Lung (tissue), 12 donors: ENCODE data around the gene ARHGEF1. TPM values are rescaled to one million over a fixed set of nuclear protein-coding genes. Genes with fewer than 3 reads are reported as not detected.

Source experiments
- ATAC-seq: fragments of 200-7000 bp; cut with Tn5 transposase; one replicate; pipeline ENCODE4 v1.9.1; 2020; ENCODE audit warnings: moderate number of reproducible peaks; ENCODE audit not compliant: insufficient read depth, low FRiP score
- DNase-seq, 3 donors: peaks; one replicate each; pipeline ENCODE4 v3.0.0-alpha.2; 2013 to 2017
- H3K27ac ChIP-seq, 2 donors: one replicate each; pipeline ENCODE4 v1.5.1; 2013; ENCODE audit warnings: mild to moderate bottlenecking in 2 of 2, moderate library complexity in 2 of 2, control low read depth in 1 of 2, inconsistent platforms in 1 of 2, low read depth in 1 of 2, low read length in 1 of 2
- H3K27me3 ChIP-seq, 3 donors: one replicate each; pipeline ENCODE4 v1.5.1; 2013; ENCODE audit warnings: low read length in 2 of 3; ENCODE audit not compliant: control insufficient read depth in 3 of 3, insufficient read depth in 3 of 3
- H3K36me3 ChIP-seq, 4 donors: one replicate each; pipeline ENCODE4 v1.5.1; 2013; ENCODE audit warnings: low read length in 4 of 4, mild to moderate bottlenecking in 1 of 4, moderate library complexity in 1 of 4; ENCODE audit not compliant: control insufficient read depth in 4 of 4, insufficient read depth in 4 of 4
- H3K4me1 ChIP-seq, 5 donors: one replicate each; pipeline ENCODE4 v1.5.1; 2013; ENCODE audit warnings: low read length in 5 of 5, mild to moderate bottlenecking in 2 of 5, moderate library complexity in 1 of 5; ENCODE audit not compliant: control insufficient read depth in 5 of 5, insufficient read depth in 5 of 5
- H3K4me3 ChIP-seq: one replicate; pipeline ENCODE4 v1.5.1; 2013; ENCODE audit warnings: mild to moderate bottlenecking, control low read depth, moderate library complexity
- H3K9ac ChIP-seq, 2 donors: one replicate each; pipeline ENCODE4 v1.5.1; 2013; ENCODE audit warnings: low read length in 2 of 2, control low read depth in 1 of 2; ENCODE audit not compliant: insufficient read depth in 1 of 2
- H3K9me3 ChIP-seq, 4 donors: one replicate each; pipeline ENCODE4 v1.5.1; 2013; ENCODE audit warnings: low read length in 3 of 4, mild to moderate bottlenecking in 1 of 4, moderate library complexity in 1 of 4; ENCODE audit not compliant: control insufficient read depth in 4 of 4, insufficient read depth in 3 of 4
- CTCF ChIP-seq: IDR thresholded peaks from 2 replicates; pipeline ENCODE4 v1.5.1; 2012; ENCODE audit warnings: mild to moderate bottlenecking; ENCODE audit errors: control extremely low read depth, extremely low read depth
- WGBS, 2 donors: extraction: QIAGEN DNeasy Blood & Tissue Kit; methylation state at CpG; one replicate each; pipeline ENCODE4 v1.1.7; 2013; 5-methylcytosine and 5-hydroxymethylcytosine counted together
- polyA plus RNA-seq, 2 donors: library from polyadenylated mRNA; stranded (reverse); fragments of 200-250 nt; gene quantifications; one replicate each; pipeline ENCODE4 v1.2.1, GENCODE V29; 2013
- total RNA-seq, 2 donors: library from RNA; depleted of rRNA in 1 of 2; stranded (reverse); fragments of >200 nt in 1 of 2; gene quantifications; one replicate each; pipeline ENCODE4 v1.2.1, GENCODE V29; 2014 to 2021
- donor health status: control.
- donor health status: control.
- donor health status: Bipolar disorder and iron deficiency.
- donor health status: healthy.
- donor health status: DM: yes; HTN: yes; CAD: no.

ARHGEF1 gene
- total and polyA plus RNA-seq, 4 donors = 55.4 to 231 (median 176) TPM

GRCh38 chr19:41843371-41843770 lies 39.6 kb upstream of the ARHGEF1 start:
- H3K4me1 ChIP-seq = no peaks in the 10 kb centered on the region
- H3K9ac ChIP-seq = no peak overlapping the region
- peaks cover 0 to 6% (median 0%) of the 10 kb centered on the region in 3 donors for H3K27me3 ChIP-seq
- ATAC-seq (no peak), DNase-seq (no peak)
- H3K9me3 ChIP-seq = peaks cover 0 to 3% (median 0%) of the 10 kb centered on the region in 4 donors
- H3K27ac ChIP-seq = no peak overlapping the region
- TF ChIP-seq CTCF = no peak
- no peak overlapping the region for H3K4me3 ChIP-seq
- WGBS, 2 donors = 63 to 64% methylated on average over 7 of the region's 7 CpGs
- no peaks in the 10 kb centered on the region for H3K36me3 ChIP-seq

- Histone ChIP-seq H3K36me3 (no peaks in the 10 kb centered on the region), H3K9me3 (peaks cover 0 to 3% (median 0%) of the 10 kb centered on the region in 4 donors), H3K4me3 (no peak within 1 kb of the TSS), H3K9ac (no peak within 1 kb of the TSS), H3K27me3 (peaks cover 0 to 5% (median 0%) of the 10 kb centered on the region in 3 donors), H3K27ac (no peak within 1 kb of the TSS), H3K4me1 (no peaks in the 10 kb centered on the region)
- TF ChIP-seq CTCF = no peak
- WGBS, 2 donors = 80 to 89% methylated on average over 30 of the region's 30 CpGs
- ATAC-seq = no peak
- DNase-seq = no peak
These were observed 38.4 kb upstream of the ARHGEF1 start, which contains the start of gene LYPD4 for GRCh38 chr19:41844601-41845000. TSS of gene LYPD4 (minus strand) at chr19:41844683. CDS start at chr19:41839285, 5,398 bp downstream.

- no peak within 1 kb of the TSS for H3K27ac ChIP-seq
- DNase-seq (no peak), ATAC-seq (no peak)
- H3K4me3 ChIP-seq = no peak within 1 kb of the TSS
- TF ChIP-seq CTCF = no peak
- H3K9ac ChIP-seq = no peak within 1 kb of the TSS
- no peaks in the 10 kb centered on the region for H3K4me1 ChIP-seq
- H3K36me3 ChIP-seq = no peaks in the 10 kb centered on the region
- 93 to 94% methylated on average over 3 of the region's 3 CpGs for WGBS, 2 donors
- H3K9me3 ChIP-seq = peaks cover 0 to 3% (median 0%) of the 10 kb centered on the region in 4 donors
- peaks cover 0 to 5% (median 0%) of the 10 kb centered on the region in 3 donors for H3K27me3 ChIP-seq
These were observed 38.2 kb upstream of the ARHGEF1 start, which contains the start of gene DMRTC2 for GRCh38 chr19:41845001-41845050. TSS of gene DMRTC2 (plus strand) at chr19:41845042. CDS start at chr19:41847429, 2,387 bp downstream.

GRCh38 chr19:41845051-41845590 lies 37.9 kb upstream of the ARHGEF1 start:
- Histone ChIP-seq H3K36me3 (no peaks in the 10 kb centered on the region), H3K9me3 (peaks cover 0 to 3% (median 0%) of the 10 kb centered on the region in 4 donors), H3K4me1 (no peaks in the 10 kb centered on the region), H3K27ac (no peak overlapping the region), H3K9ac (no peak overlapping the region), H3K4me3 (no peak overlapping the region), H3K27me3 (peaks cover 0 to 5% (median 0%) of the 10 kb centered on the region in 3 donors)
- DNase-seq (no peak), ATAC-seq (no peak)
- 81 to 94% methylated on average over 17 to 23 of the region's 23 CpGs for WGBS, 2 donors
- no peak for TF ChIP-seq CTCF
